Liver (tissue), 9 donors: ENCODE measurements around the gene ZNF558. TPM values are rescaled to one million over a fixed set of nuclear protein-coding genes. Genes with fewer than 3 reads are reported as not detected.

Experiments used
- DNase-seq: peaks from one replicate; pipeline ENCODE4 v3.0.0-alpha.2; 2017; ENCODE audit warnings: low spot score
- H3K27ac ChIP-seq, 2 donors: one replicate each; pipeline ENCODE4 v1.7.0; 2013; ENCODE audit warnings: inconsistent platforms in 2 of 2, low read length in 2 of 2, control low read depth in 1 of 2, low read depth in 1 of 2, mild to moderate bottlenecking in 1 of 2
- H3K27me3 ChIP-seq, 4 donors: one replicate each; pipeline versions ENCODE4 v1.6.1 to v1.7.0; 2013; ENCODE audit warnings: low read length in 3 of 4, inconsistent platforms in 1 of 4, mild to moderate bottlenecking in 1 of 4, moderate library complexity in 1 of 4; ENCODE audit not compliant: control insufficient read depth in 4 of 4, insufficient read depth in 4 of 4
- H3K36me3 ChIP-seq, 4 donors: one replicate each; pipeline versions ENCODE4 v1.6.1 to v1.7.0; 2013; ENCODE audit warnings: low read length in 3 of 4, mild to moderate bottlenecking in 3 of 4, low read depth in 1 of 4, moderate library complexity in 1 of 4; ENCODE audit not compliant: control insufficient read depth in 4 of 4, insufficient read depth in 3 of 4
- H3K4me1 ChIP-seq, 4 donors: one replicate each; pipeline versions ENCODE4 v1.6.1 to v1.7.0; 2013; ENCODE audit warnings: low read length in 3 of 4, mild to moderate bottlenecking in 3 of 4, moderate library complexity in 1 of 4; ENCODE audit not compliant: control insufficient read depth in 4 of 4, insufficient read depth in 4 of 4
- H3K4me3 ChIP-seq, 3 donors: one replicate each; pipeline versions ENCODE4 v1.6.1 to v1.7.0; 2013; ENCODE audit warnings: low read length in 3 of 3, control low read depth in 1 of 3, low read depth in 1 of 3, mild to moderate bottlenecking in 1 of 3
- H3K9ac ChIP-seq, 2 donors: one replicate each; pipeline ENCODE4 v1.7.0; 2013; ENCODE audit warnings: low read length in 2 of 2, mild to moderate bottlenecking in 2 of 2, moderate library complexity in 2 of 2, control low read depth in 1 of 2, low read depth in 1 of 2
- H3K9me3 ChIP-seq, 4 donors: one replicate each; pipeline versions ENCODE4 v1.6.1 to v1.7.0; 2013; ENCODE audit warnings: low read length in 3 of 4; ENCODE audit not compliant: control insufficient read depth in 4 of 4
- EGR1 ChIP-seq, 2 donors: IDR thresholded peaks; 2 replicates each; pipeline ENCODE4 v1.6.1; 2016 to 2018; ENCODE audit warnings: antibody characterized with exemption in 2 of 2, low read depth in 2 of 2
- FOXA1 ChIP-seq: IDR thresholded peaks from 2 replicates; pipeline ENCODE4 v1.6.1; 2016; ENCODE audit warnings: antibody characterized with exemption
- FOXA2 ChIP-seq: IDR thresholded peaks from 2 replicates; pipeline ENCODE4 v1.6.1; 2016; ENCODE audit warnings: antibody characterized with exemption
- GABPA ChIP-seq, 2 donors: IDR thresholded peaks in 1 of 2; conservative IDR thresholded peaks in 1 of 2; 2 replicates each; pipeline ENCODE4 v1.6.1; 2016; ENCODE audit warnings: antibody characterized with exemption in 2 of 2, mild to moderate bottlenecking in 1 of 2, moderate library complexity in 1 of 2
- HNF4A ChIP-seq, 2 donors: conservative IDR thresholded peaks; 2 replicates each; pipeline ENCODE4 v1.6.1; 2016; ENCODE audit warnings: antibody characterized with exemption in 2 of 2, mild to moderate bottlenecking in 2 of 2
- HNF4G ChIP-seq: IDR thresholded peaks from 2 replicates; pipeline ENCODE4 v1.6.1; 2016; ENCODE audit warnings: antibody characterized with exemption
- JUND ChIP-seq, 2 donors: IDR thresholded peaks; 2 replicates each; pipeline ENCODE4 v1.6.1; 2016; ENCODE audit warnings: antibody characterized with exemption in 2 of 2
- NR2F2 ChIP-seq: IDR thresholded peaks from 2 replicates; pipeline ENCODE4 v1.6.1; 2016; ENCODE audit warnings: antibody characterized with exemption
- RAD21 ChIP-seq, 2 donors: IDR thresholded peaks; 2 replicates each; pipeline ENCODE4 v1.6.1; 2016; ENCODE audit warnings: antibody characterized with exemption in 2 of 2, mild to moderate bottlenecking in 2 of 2
- RXRA ChIP-seq, 2 donors: IDR thresholded peaks; 2 replicates each; pipeline ENCODE4 v1.6.1; 2017 to 2018; ENCODE audit warnings: antibody characterized with exemption in 2 of 2, mild to moderate bottlenecking in 1 of 2
- SP1 ChIP-seq: IDR thresholded peaks from 2 replicates; pipeline ENCODE4 v1.6.1; 2018; ENCODE audit warnings: antibody characterized with exemption, mild to moderate bottlenecking
- TAF1 ChIP-seq: conservative IDR thresholded peaks from 2 replicates; pipeline ENCODE4 v1.6.1; 2016; ENCODE audit warnings: antibody characterized with exemption, mild to moderate bottlenecking
- YY1 ChIP-seq: IDR thresholded peaks from 2 replicates; pipeline ENCODE4 v1.6.1; 2016; ENCODE audit warnings: antibody characterized with exemption, mild to moderate bottlenecking
- WGBS: extraction: QIAGEN DNeasy Blood & Tissue Kit; methylation state at CpG from one replicate; pipeline ENCODE4 v1.1.7; 2013; 5-methylcytosine and 5-hydroxymethylcytosine counted together
- polyA plus RNA-seq, 2 donors: library from polyadenylated mRNA; stranded (reverse) in 1 of 2; unstranded in 1 of 2; fragments of 200-250 nt in 1 of 2; fragments of >200 nt in 1 of 2; fragmentation: Nextera tagmentation in 1 of 2; extraction: Ambion mirVana in 1 of 2; gene quantifications; one replicate each; pipeline versions ENCODE4 v1.2.1 to v1.2.3, GENCODE V29; 2013 to 2015
- total RNA-seq, 2 donors: library from RNA; depleted of rRNA; stranded (reverse); fragments of >200 nt; gene quantifications; one replicate each; pipeline ENCODE4 v1.2.3, GENCODE V29; 2014
- TF ChIP-seq, protein P1 (sequence below): IDR thresholded peaks from 2 replicates; pipeline ENCODE4 v1.6.1; 2016; ENCODE audit warnings: antibody characterized with exemption
- TF ChIP-seq, protein P2 (sequence below): IDR thresholded peaks from 2 replicates; pipeline ENCODE4 v1.6.1; 2016; ENCODE audit warnings: antibody characterized with exemption
- TF ChIP-seq, protein P3 (sequence below): fragments of 150-350 bp; IDR thresholded peaks from 2 replicates; pipeline ENCODE4 v1.5.1; 2017; ENCODE audit warnings: improper control_type of control experiment, low read depth, low read length; ENCODE audit not compliant: missing input control
- TF ChIP-seq, protein P4 (sequence below): IDR thresholded peaks from 2 replicates; pipeline ENCODE4 v1.6.1; 2016; ENCODE audit warnings: antibody characterized with exemption, mild to moderate bottlenecking
- TF ChIP-seq, protein P5 (sequence below): IDR thresholded peaks from 2 replicates; pipeline ENCODE4 v1.6.1; 2016; ENCODE audit warnings: antibody characterized with exemption
- donor health status: healthy.
- donor health status: healthy.
- donor health status: healthy.
- donor health status: healthy.
- donor health status: healthy.

Gene ZNF558
- total and polyA plus RNA-seq, 4 donors = 4.9 to 21.2 (median 7.0) TPM

DNA sequence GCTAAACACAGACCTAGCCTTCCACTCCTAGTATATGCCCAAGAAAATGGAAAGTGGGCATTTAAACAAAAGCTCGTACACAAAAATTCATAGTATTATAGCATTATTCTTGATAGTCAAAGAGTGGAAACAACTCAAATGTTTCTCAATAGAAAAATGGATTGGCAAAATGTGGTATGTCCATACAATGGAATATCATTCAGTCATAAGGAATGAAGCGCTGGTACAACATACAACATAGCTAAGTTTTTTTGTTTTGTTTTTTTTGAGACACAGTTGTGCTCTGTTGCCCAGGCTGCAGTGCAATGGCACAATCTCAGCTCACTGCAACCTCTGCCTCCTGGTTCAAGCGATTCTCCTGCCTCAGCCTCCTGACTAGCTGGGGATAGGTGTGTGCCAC, 11.9 kb downstream of the ZNF558 start:
- TF ChIP-seq FOXA2 = no peak
- no peak for TF ChIP-seq GABPA (IDR thresholded peaks at IDR 0.05 in 1 of 2, conservative IDR thresholded peaks at IDR 0.05 in 1 of 2)
- no peak for TF ChIP-seq HNF4A (conservative IDR thresholded peaks at IDR 0.05)
- TF ChIP-seq HNF4G = no peak
- TF ChIP-seq, protein P1, sequence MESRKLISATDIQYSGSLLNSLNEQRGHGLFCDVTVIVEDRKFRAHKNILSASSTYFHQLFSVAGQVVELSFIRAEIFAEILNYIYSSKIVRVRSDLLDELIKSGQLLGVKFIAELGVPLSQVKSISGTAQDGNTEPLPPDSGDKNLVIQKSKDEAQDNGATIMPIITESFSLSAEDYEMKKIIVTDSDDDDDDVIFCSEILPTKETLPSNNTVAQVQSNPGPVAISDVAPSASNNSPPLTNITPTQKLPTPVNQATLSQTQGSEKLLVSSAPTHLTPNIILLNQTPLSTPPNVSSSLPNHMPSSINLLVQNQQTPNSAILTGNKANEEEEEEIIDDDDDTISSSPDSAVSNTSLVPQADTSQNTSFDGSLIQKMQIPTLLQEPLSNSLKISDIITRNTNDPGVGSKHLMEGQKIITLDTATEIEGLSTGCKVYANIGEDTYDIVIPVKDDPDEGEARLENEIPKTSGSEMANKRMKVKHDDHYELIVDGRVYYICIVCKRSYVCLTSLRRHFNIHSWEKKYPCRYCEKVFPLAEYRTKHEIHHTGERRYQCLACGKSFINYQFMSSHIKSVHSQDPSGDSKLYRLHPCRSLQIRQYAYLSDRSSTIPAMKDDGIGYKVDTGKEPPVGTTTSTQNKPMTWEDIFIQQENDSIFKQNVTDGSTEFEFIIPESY = no peak
- TF ChIP-seq SP1 = no peak
- TF ChIP-seq JUND (IDR thresholded peaks at IDR 0.05) = no peak
- no peak for TF ChIP-seq EGR1 (IDR thresholded peaks at IDR 0.05; ENCODE audit: low read depth in 2 of 2)
- no peak for TF ChIP-seq YY1
- no peak for TF ChIP-seq TAF1
- TF ChIP-seq NR2F2 = no peak
- TF ChIP-seq, protein P2, sequence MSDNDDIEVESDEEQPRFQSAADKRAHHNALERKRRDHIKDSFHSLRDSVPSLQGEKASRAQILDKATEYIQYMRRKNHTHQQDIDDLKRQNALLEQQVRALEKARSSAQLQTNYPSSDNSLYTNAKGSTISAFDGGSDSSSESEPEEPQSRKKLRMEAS = no peak
- TF ChIP-seq RAD21 (IDR thresholded peaks at IDR 0.05) = no peak
- TF ChIP-seq, protein P3, sequence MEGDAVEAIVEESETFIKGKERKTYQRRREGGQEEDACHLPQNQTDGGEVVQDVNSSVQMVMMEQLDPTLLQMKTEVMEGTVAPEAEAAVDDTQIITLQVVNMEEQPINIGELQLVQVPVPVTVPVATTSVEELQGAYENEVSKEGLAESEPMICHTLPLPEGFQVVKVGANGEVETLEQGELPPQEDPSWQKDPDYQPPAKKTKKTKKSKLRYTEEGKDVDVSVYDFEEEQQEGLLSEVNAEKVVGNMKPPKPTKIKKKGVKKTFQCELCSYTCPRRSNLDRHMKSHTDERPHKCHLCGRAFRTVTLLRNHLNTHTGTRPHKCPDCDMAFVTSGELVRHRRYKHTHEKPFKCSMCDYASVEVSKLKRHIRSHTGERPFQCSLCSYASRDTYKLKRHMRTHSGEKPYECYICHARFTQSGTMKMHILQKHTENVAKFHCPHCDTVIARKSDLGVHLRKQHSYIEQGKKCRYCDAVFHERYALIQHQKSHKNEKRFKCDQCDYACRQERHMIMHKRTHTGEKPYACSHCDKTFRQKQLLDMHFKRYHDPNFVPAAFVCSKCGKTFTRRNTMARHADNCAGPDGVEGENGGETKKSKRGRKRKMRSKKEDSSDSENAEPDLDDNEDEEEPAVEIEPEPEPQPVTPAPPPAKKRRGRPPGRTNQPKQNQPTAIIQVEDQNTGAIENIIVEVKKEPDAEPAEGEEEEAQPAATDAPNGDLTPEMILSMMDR = no peak
- H3K27ac ChIP-seq = no peak overlapping the region
- H3K4me1 ChIP-seq = no peaks in the 10 kb centered on the region
- H3K27me3 ChIP-seq = no peaks in the 10 kb centered on the region
- H3K9me3 ChIP-seq = peaks cover 26 to 62% (median 50%) of the 10 kb centered on the region in 4 donors
- 98% methylated on average over 3 of the region's 3 CpGs for WGBS
- H3K4me3 ChIP-seq = peak overlapping the region in 2 of 3 donors; percentile 31 to 67
- no peak for DNase-seq
- H3K9ac ChIP-seq = no peak overlapping the region
- peaks cover 32 to 95% (median 90%) of the 10 kb centered on the region in 4 donors for H3K36me3 ChIP-seq

DNA sequence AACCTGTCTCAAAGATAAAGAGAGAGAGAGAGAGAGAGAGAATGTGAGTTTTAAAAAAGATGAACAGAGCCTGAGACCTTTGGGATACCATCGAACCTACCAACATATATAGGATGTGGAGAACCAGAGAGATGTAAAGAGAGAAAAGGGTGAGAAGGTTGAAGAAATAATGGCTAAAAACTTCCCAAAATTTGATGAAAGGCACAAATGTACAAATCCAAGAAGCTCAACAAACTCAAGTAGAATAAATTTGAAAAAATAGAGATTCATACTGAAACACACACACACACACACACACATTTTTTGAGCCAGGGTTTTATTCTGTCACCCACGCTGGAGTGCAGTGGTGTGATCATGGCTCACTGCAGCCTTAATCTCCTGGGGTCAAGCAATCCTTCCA, 16.3 kb downstream of the ZNF558 start:
- WGBS = 97% methylated on average over 2 of the region's 2 CpGs
- no peak for DNase-seq
- no peaks in the 10 kb centered on the region for H3K4me1 ChIP-seq
- H3K27me3 ChIP-seq = no peaks in the 10 kb centered on the region
- H3K9me3 ChIP-seq = peaks cover 46 to 76% (median 72%) of the 10 kb centered on the region in 4 donors
- no peak for TF ChIP-seq RAD21 (IDR thresholded peaks at IDR 0.05)
- TF ChIP-seq, protein P1 = no peak
- TF ChIP-seq, protein P4, sequence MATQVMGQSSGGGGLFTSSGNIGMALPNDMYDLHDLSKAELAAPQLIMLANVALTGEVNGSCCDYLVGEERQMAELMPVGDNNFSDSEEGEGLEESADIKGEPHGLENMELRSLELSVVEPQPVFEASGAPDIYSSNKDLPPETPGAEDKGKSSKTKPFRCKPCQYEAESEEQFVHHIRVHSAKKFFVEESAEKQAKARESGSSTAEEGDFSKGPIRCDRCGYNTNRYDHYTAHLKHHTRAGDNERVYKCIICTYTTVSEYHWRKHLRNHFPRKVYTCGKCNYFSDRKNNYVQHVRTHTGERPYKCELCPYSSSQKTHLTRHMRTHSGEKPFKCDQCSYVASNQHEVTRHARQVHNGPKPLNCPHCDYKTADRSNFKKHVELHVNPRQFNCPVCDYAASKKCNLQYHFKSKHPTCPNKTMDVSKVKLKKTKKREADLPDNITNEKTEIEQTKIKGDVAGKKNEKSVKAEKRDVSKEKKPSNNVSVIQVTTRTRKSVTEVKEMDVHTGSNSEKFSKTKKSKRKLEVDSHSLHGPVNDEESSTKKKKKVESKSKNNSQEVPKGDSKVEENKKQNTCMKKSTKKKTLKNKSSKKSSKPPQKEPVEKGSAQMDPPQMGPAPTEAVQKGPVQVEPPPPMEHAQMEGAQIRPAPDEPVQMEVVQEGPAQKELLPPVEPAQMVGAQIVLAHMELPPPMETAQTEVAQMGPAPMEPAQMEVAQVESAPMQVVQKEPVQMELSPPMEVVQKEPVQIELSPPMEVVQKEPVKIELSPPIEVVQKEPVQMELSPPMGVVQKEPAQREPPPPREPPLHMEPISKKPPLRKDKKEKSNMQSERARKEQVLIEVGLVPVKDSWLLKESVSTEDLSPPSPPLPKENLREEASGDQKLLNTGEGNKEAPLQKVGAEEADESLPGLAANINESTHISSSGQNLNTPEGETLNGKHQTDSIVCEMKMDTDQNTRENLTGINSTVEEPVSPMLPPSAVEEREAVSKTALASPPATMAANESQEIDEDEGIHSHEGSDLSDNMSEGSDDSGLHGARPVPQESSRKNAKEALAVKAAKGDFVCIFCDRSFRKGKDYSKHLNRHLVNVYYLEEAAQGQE = no peak
- no peak for TF ChIP-seq HNF4A (conservative IDR thresholded peaks at IDR 0.05)
- no peak for TF ChIP-seq YY1
- TF ChIP-seq, protein P2 = no peak
- TF ChIP-seq FOXA1 = no peak
- TF ChIP-seq, protein P3 = no peak
- no peak for TF ChIP-seq RXRA (IDR thresholded peaks at IDR 0.05)
- no peak for TF ChIP-seq HNF4G
- no peak for TF ChIP-seq SP1
- no peak for TF ChIP-seq EGR1 (IDR thresholded peaks at IDR 0.05; ENCODE audit: low read depth in 2 of 2)
- TF ChIP-seq, protein P5, sequence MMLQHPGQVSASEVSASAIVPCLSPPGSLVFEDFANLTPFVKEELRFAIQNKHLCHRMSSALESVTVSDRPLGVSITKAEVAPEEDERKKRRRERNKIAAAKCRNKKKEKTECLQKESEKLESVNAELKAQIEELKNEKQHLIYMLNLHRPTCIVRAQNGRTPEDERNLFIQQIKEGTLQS = no peak
- peaks cover 27 to 98% (median 90%) of the 10 kb centered on the region in 4 donors for H3K36me3 ChIP-seq
- H3K9ac ChIP-seq = no peak overlapping the region
- no peak overlapping the region for H3K27ac ChIP-seq
- H3K4me3 ChIP-seq = peak overlapping the region in 2 of 3 donors; percentile 36 to 53
